Measurements from ENCODE around the gene RAB11A.

- TF ChIP-seq CTCF (IDR thresholded peaks at IDR 0.05) (no peak), MAX (CRISPR knock-in tag; IDR thresholded peaks at IDR 0.05) (no peak), NR3C1 (CRISPR knock-in tag; conservative IDR thresholded peaks at IDR 0.05; ENCODE audit: low read depth) (no peak), TEAD4 (CRISPR knock-in tag; IDR thresholded peaks at IDR 0.05) (no peak), ZNF263 (CRISPR knock-in tag; IDR thresholded peaks at IDR 0.05; ENCODE audit: low read depth) (no peak), ATF3 (CRISPR knock-in tag; conservative IDR thresholded peaks at IDR 0.05) (no peak), ARID4B (CRISPR knock-in tag; IDR thresholded peaks at IDR 0.05; ENCODE audit: borderline replicate concordance) (no peak), SP1 (CRISPR knock-in tag; conservative IDR thresholded peaks at IDR 0.05) (no peak), ATF1 (CRISPR knock-in tag; IDR thresholded peaks at IDR 0.05) (no peak), ZNF532 (CRISPR knock-in tag; IDR thresholded peaks at IDR 0.05; ENCODE audit: borderline replicate concordance) (no peak)
Measured at GRCh38 chr15:65877749-65878148, 8.5 kb downstream of the RAB11A start.

Measured in WTC11 (cell line).